Caco-2 (cell line): ENCODE data around the gene ZNF428. TPM values are rescaled to one million over a fixed set of nuclear protein-coding genes. Genes with fewer than 3 reads are reported as not detected.

Experiments used
- BruUV-seq: library from RNA; stranded (reverse); fragments of 400-500 nt; replicated peaks from 2 replicates; lab custom pipeline; 2021; lab: Mats Ljungman, UMichigan
- CTCF ChIA-PET: fragments of 300-600 bp; sonication (Branson Sonifier 250); formaldehyde crosslinking; loops from one replicate; lab custom pipeline; 2022; ENCODE audit warnings: antibody characterized with exemption; lab: Charles Lee
- POLR2A ChIA-PET: fragments of 300-600 bp; sonication (Branson Sonifier 250); formaldehyde crosslinking; loops from one replicate; lab custom pipeline; 2022; ENCODE audit warnings: antibody characterized with exemption; lab: Charles Lee
- DNase-seq, 2 experiments: peaks; one replicate each; pipeline versions ENCODE4 v3.0.0 to v3.0.0-alpha.2; 2020 to 2022
- H3K27me3 ChIP-seq: replicated peaks from 2 replicates; pipeline ENCODE4 v1.6.0; 2011; ENCODE audit warnings: low read length; ENCODE audit not compliant: control insufficient read depth, insufficient read depth
- H3K36me3 ChIP-seq: 2 replicates; pipeline ENCODE4 v1.5.1; 2011; ENCODE audit warnings: low read length; ENCODE audit not compliant: control insufficient read depth, insufficient read depth
- H3K4me1 ChIP-seq: fragments of 250-450 bp; sonication (Bioruptor Pico); 2 replicates; pipeline ENCODE4 v1.5.1; 2020; ENCODE audit warnings: mild to moderate bottlenecking
- H3K4me3 ChIP-seq: 2 replicates; pipeline ENCODE4 v1.5.1; 2011; ENCODE audit warnings: low read depth, mild to moderate bottlenecking, control low read depth, low read length
- H3K9me3 ChIP-seq: fragments of 250-450 bp; sonication (Bioruptor Pico); 2 replicates; pipeline ENCODE4 v1.5.1; 2020; ENCODE audit warnings: mild to moderate bottlenecking, moderate library complexity
- H3K27ac Mint-ChIP-seq: one replicate; pipeline ENCODE4 v1.8.0; 2022; ENCODE audit warnings: mixed read lengths; ENCODE audit not compliant: unreplicated experiment
- H3K27me3 Mint-ChIP-seq: one replicate; pipeline ENCODE4 v1.8.0; 2022; ENCODE audit warnings: mixed read lengths; ENCODE audit not compliant: insufficient read depth, unreplicated experiment
- H3K36me3 Mint-ChIP-seq: one replicate; pipeline ENCODE4 v1.8.0; 2022; ENCODE audit warnings: mild to moderate bottlenecking, mixed read lengths; ENCODE audit not compliant: insufficient read depth, unreplicated experiment
- H3K4me1 Mint-ChIP-seq: one replicate; pipeline ENCODE4 v1.8.0; 2022; ENCODE audit warnings: low read depth, mixed read lengths; ENCODE audit not compliant: unreplicated experiment
- H3K4me3 Mint-ChIP-seq: one replicate; pipeline ENCODE4 v1.8.0; 2022; ENCODE audit warnings: mild to moderate bottlenecking, moderate library complexity, mixed read lengths; ENCODE audit not compliant: unreplicated experiment
- H3K9me3 Mint-ChIP-seq: one replicate; pipeline ENCODE4 v1.8.0; 2022; ENCODE audit warnings: mixed read lengths; ENCODE audit not compliant: unreplicated experiment
- CTCF ChIP-seq, 2 experiments: fragments of 200-600 bp in 1 of 2; IDR thresholded peaks; 1 replicate in 1 of 2; 2 replicates in 1 of 2; pipeline versions ENCODE4 v1.5.1 to v1.8.0; 2011 to 2022; ENCODE audit warnings: antibody characterized with exemption in 1 of 2, control low read depth in 1 of 2, inconsistent platforms in 1 of 2, low read depth in 1 of 2, low read length in 1 of 2, mild to moderate bottlenecking in 1 of 2, moderate library complexity in 1 of 2; ENCODE audit not compliant: insufficient read depth in 1 of 2, severe bottlenecking in 1 of 2, unreplicated experiment in 1 of 2
- intact Hi-C: fragments of 100-400 bp; cut with micrococcal nuclease; formaldehyde crosslinking; loops from one replicate; pipeline ENCODE4 v1.10.0; 2022; ENCODE audit not compliant: unreplicated experiment
- total RNA-seq: library from RNA; stranded (reverse); gene quantifications from 2 replicates; pipeline ENCODE4 v1.2.3, GENCODE V29; 2022

Gene ZNF428
- total RNA-seq, 1 experiment from 2014 or later, result 38.9 TPM

GRCh38 chr19:43595605-43595998 lies 23.8 kb downstream of the ZNF428 start:
- Mint-ChIP-seq H3K4me3 (peak overlapping the region; percentile 97), H3K27ac (peak overlapping the region; percentile 95), H3K9me3 (no peaks in the 10 kb centered on the region), H3K4me1 (peaks cover 7% of the 10 kb centered on the region), H3K27me3 (no peaks in the 10 kb centered on the region), H3K36me3 (peaks cover 43% of the 10 kb centered on the region)
- TSS peak; percentile 87 for BruUV-seq
- peak in 1 of 2 experiments; percentile 16 for DNase-seq
- ChIA-PET POLR2A (interaction anchor here (0.5 to 1.5 kb wide), 8 partner anchors 11 to 673 kb away, joined by 3 to 10 read pairs (median 4); partner anchors contain the start of genes PINLYP and ZNF575), CTCF (interaction anchor here (1.0 to 3.3 kb wide), 6 partner anchors 41 to 149 kb away, joined by 4 to 27 read pairs (median 7); partner anchors contain the start of gene ZNF575)
- intact Hi-C loops, result loop anchor here (2.0 to 10.0 kb wide), 3 partner anchors 35 to 189 kb away; partner anchors contain the start of genes KCNN4 and LYPD3
- no peaks in the 10 kb centered on the region for H3K27me3 ChIP-seq
- TF ChIP-seq CTCF (IDR thresholded peaks at IDR 0.05; ENCODE audit: insufficient read depth in 1 of 2, low read depth in 1 of 2, low read length in 1 of 2, severe bottlenecking in 1 of 2, unreplicated experiment in 1 of 2), result no peak
- no peaks in the 10 kb centered on the region; the same call in 1 of the 2 replicates for H3K36me3 ChIP-seq
- H3K4me3 ChIP-seq, result peak overlapping the region; percentile 73
- H3K9me3 ChIP-seq, result no peaks in the 10 kb centered on the region
- H3K4me1 ChIP-seq, result peaks cover 6% of the 10 kb centered on the region; the same call in 1 of the 2 replicates

GRCh38 chr19:43594710-43595604 lies 24.5 kb downstream of the ZNF428 start:
- H3K36me3 ChIP-seq, result no peaks in the 10 kb centered on the region; the same call in 1 of the 2 replicates
- H3K27me3 Mint-ChIP-seq, result no peaks in the 10 kb centered on the region
- peaks cover 7% of the 10 kb centered on the region for H3K4me1 Mint-ChIP-seq
- intact Hi-C loops, result loop anchor here (2.0 to 10.0 kb wide), 3 partner anchors 34 to 190 kb away; partner anchors contain the start of genes KCNN4 and LYPD3
- no peaks in the 10 kb centered on the region for H3K9me3 Mint-ChIP-seq
- H3K36me3 Mint-ChIP-seq, result peaks cover 50% of the 10 kb centered on the region
- peak overlapping the region; percentile 73 for H3K4me3 ChIP-seq
- peak overlapping the region; percentile 95 for H3K27ac Mint-ChIP-seq
- no peaks in the 10 kb centered on the region for H3K9me3 ChIP-seq
- H3K4me1 ChIP-seq, result peaks cover 6% of the 10 kb centered on the region; the same call in 1 of the 2 replicates
- peak; percentile 52 to 77 for DNase-seq
- ChIA-PET POLR2A (interaction anchor here (0.7 to 0.8 kb wide), 2 partner anchors 74 to 160 kb away, joined by 3 read pairs; partner anchors contain the start of gene SMG9), CTCF (interaction anchor here (0.5 to 3.3 kb wide), 11 partner anchors 10 to 162 kb away, joined by 3 to 27 read pairs (median 6); partner anchors contain the start of genes PHLDB3, XRCC1 and ZNF575)
- H3K27me3 ChIP-seq, result no peaks in the 10 kb centered on the region
- TF ChIP-seq CTCF (IDR thresholded peaks at IDR 0.05; ENCODE audit: insufficient read depth in 1 of 2, low read depth in 1 of 2, low read length in 1 of 2, severe bottlenecking in 1 of 2, unreplicated experiment in 1 of 2), result peak; percentile 73 to 95
- H3K4me3 Mint-ChIP-seq, result peak overlapping the region; percentile 97
- no TSS peak for BruUV-seq
